HG03064 (cell line): Measurements from ENCODE around the gene FRAS1.
"Not testable (repeated sequence)": the region's sequence is repeated elsewhere in the genome, so short reads cannot be mapped to it uniquely, and the experiment has no call there.

ENCODE experiments used
- ATAC-seq: cut with Tn5 transposase; IDR thresholded peaks from one replicate; pipeline ENCODE4 v1.9.1; 2021; ENCODE audit warnings: low read depth; ENCODE audit not compliant: unreplicated experiment

The FRAS1 gene

DNA sequence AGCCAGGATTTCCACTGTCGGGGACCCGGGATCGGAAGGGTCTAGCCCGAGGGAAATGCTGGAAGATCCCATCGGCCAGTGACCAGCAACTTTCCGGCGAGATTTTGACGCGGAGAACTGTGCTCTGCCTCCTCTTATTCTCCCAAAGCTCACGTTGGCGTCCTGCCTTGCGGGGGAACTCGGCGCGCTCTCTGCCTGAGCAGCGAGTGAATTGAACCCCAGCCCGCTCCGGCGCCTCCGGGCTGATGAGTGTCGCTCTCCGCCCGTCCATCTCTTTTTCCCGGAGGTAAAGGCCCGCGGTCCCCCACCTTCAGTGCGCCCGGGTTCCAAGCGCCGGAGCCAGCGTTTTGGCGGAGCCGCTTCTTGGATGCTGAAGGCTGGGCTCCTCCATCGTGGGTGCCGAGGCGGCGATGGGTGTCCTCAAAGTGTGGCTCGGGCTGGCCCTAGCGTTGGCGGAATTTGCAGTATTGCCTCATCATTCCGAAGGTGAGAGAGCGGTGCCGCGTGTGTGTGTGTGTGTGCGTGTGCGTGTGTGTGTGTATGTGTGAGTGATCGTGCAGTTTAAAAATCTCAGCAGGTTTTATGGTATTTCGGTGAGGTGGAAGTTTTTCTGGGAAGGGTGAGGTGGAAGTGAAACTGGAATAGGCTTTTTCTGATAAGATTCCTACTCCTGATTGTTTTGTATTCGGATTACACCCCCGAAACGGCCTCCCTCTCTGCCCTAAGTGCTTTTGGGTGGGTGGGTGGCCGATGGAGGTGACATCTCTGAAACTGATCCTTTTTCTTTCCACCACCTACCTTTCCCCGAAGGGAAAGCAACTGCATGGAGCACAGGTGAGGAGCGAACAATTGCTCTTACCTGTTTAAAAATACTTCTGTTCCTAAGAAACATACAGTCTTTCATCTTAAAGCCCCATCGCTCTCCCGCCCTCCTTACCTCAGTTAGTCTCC, 752 bp downstream of the FRAS1 start:
- ATAC-seq = no peak

- no peak for ATAC-seq
Observed at GRCh38 chr4:78058591-78059523, 1.7 kb downstream of the FRAS1 start.

- ATAC-seq = no peak
Observed at GRCh38 chr4:78059524-78059889, 2.4 kb downstream of the FRAS1 start.

DNA sequence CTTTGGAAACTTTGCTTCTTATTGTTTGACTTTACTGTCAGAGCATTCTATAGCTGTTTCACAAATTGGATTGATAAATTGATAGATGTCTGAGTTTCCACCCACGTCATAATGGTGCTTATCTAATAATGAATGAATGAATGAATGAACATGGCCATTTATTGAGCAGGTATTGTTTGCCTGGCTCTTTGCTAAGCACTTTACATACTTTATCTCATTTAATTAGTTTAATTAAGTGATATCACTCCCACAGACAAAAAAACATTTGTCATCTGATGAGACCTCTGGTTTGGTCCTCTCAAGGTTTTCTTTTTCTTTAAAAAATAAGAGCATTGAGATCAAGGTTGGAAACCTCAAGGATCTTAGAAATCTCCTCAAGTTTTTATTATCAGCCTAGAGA, 2.8 kb downstream of the FRAS1 start:
- ATAC-seq = no peak

DNA sequence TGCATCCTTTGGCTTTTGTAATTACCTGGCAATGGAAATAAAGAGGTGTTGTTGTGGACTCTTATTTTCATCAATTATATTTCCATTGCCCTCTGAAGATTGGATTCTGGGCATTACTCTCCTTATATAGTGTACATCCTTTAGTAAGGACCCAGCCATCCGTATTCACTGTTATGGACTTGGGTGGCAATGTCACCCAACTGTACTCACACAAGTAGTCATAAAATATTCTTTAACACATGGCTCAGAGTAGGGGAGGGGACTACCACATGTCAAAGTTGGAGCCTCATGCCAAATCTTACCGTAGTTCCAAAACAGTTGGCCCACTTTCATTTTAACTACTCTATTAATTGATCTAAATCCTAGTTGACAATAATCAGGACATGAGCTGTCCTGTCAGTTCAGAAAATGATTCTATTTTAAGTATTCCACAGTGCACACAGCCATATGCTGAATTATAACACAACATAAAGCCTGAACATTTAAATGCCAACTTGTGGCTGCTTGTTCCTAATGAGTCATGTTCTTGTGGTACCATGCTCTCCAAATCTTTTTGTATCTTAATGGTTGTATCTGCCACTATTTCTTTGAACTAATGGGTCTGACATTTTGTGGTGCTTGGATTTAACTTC, 4.9 kb downstream of the FRAS1 start:
- no peak for ATAC-seq

DNA sequence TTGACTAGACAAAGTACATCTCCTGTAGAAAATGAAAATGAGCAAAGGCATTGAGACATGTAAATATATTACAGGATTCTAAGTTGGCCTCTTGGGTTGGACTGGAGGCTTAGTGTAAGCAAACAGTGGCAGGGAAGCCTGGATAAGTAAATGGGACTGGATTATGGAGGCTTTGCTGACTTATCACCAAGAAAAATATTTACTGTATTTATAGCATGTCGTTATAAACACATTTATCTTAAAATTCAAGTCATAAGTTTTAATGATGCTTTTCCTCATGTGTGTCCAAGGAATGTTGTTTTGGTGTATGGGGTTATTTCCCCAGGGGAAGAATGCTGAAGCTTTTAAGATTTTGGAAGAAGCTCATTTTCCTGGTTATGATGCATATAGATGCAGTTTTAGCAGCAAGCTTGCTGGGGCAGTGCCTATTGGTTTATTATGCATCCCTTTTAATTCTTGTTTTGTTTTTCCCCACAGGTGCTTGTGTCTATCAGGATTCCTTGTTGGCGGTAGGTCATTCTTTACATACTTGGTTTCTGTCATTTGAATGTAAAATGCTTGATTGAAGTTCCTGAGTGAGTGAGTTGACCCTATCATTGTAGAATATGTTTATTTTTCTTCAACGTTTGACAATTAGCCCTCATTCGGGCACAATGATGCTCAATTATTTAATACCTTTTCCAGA, 8.5 kb downstream of the FRAS1 start:
- no peak for ATAC-seq

- no peak for ATAC-seq
Observed at GRCh38 chr4:78068481-78068880, 11.4 kb downstream of the FRAS1 start.

DNA sequence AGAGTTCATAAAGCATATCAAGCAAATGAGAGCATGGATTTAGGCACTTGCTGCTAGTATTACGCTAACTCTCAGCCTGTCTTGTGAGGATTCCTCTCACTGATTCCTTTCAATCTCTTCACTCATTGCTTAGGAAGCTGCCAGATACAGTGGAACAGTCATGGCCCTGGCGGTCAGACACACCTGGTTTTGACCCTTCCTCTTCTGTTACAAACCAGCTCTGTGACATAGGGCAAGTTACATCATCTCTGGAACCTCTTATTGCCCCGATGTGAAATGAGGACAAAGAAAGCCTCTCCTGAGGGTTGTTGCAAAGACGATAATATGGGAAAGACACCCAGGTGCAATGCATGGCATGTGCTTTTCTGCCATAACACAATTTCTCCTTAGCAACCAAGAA, 12.2 kb downstream of the FRAS1 start:
- no peak for ATAC-seq

GRCh38 chr4:78069859-78070258, 12.7 kb downstream of the FRAS1 start:
- no peak for ATAC-seq

DNA sequence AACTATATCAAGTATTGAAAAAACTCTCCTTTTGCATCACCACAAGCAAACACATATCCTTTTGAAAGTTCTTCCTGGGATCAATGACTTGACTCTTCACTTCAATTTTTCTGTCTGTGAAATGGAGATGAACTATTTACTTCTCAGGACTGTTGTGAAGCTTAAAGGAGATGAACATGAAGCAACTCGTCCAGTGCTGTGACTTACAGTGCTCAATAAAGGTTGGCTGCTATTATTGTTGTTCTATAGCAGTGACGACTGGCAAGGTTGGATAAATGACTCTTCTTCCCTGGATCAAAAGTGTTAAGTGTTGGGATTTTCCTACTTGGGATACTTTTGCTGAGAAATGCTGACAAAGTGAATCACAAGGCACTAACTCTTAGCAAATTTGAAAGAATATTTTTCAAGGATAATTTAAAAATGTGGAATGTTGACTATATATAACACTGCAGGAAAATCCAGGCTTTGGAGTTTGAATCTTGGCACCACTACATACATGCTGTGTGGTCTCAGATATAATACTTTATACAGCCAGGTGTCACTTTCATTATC, 13.7 kb downstream of the FRAS1 start:
- ATAC-seq = no peak

DNA sequence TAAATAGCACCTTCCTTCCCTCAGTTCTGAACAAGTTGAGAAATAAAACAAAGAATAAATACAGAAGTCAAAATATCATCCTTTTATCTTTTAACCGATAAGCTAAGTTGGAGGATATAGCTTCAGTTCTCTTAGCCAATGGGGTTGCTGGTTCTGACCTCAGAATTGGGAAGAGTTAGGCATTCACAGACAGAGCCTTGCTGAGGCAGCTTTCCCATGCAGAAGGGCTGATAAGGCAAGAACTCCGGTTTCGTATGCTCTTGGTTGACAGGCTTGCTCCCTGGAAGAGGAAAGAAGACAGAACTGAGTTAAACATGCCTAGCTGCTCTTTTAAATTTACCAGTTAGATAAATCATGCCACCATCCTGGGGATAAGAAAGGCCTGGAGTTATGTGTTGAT, 17.6 kb downstream of the FRAS1 start:
- no peak for ATAC-seq

DNA sequence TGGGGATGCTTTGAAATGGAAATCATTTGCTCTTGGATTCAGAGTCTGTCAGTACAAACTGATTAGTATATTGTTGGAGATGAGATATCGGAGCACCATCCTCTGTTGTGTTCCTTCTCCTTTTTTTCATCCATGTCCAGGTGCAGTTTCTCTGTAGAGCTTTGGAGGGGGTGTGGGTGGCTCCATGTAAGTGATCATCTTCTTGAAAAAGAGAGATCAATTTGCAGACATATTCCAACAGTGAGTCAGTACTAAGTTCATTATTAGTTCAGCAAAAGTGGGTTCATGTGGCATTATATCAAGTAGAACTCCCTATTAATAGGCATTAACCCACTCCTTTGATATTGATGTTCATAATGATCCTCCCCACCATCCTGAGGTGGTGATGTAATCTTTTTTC, 18.9 kb downstream of the FRAS1 start:
- ATAC-seq = no peak

GRCh38 chr4:78078101-78078500, 21.0 kb downstream of the FRAS1 start:
- ATAC-seq = no peak

DNA sequence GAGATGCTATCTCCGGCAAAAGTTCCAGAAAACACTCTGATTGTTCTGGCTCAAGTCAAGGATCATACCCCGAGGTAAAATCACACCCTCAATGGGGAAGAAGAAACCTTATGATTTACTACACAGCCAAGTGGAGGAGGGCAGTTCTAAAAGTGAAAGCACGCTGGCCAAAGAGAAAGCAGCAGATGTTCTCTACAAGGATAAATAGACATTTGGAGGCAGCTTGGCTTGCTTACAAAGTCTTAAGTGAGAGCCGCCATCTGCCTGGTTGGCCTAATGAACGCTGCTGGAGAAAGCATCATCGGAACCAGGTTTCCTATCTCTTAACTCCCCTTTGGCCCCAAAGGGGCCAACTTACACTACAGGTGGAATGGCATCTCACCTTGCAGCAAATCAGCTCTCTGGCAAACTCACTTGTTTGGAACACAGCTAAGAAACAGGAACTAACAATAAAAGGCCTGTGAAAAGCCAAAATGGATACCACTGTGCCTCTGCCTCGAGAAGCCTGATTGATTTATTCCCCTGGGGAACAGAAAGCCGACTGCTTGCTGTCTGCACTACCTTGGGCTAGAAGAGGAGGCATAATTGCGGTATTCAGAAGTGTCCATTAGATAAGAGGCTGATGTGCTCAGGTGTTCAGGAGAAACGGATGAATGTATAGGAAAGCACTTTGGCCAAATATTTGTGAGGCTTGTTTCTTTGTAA, 22.8 kb downstream of the FRAS1 start:
- no peak for ATAC-seq

DNA sequence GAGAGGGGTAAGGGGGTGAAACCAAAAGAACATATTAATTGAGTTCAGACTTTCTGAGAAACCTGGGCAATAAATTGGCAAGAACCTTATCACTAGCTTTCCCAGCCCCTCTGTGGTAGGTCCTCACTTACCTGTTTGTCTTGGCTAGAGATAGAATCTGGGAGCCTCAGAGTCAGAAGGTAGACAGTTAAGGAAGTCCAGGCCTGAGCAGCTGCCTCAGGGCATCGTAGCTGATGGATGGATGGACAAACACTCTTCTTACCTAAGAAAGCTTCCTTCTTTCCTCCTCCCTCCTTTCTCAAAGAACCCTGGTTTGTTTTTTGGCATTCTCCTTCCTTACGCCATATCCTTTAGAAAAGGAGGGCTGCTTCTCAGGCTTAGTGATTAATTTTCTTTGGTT, 24.4 kb downstream of the FRAS1 start:
- no peak for ATAC-seq

GRCh38 chr4:78083035-78083434, 25.9 kb downstream of the FRAS1 start:
- ATAC-seq = no peak

- no peak for ATAC-seq
Observed at GRCh38 chr4:78091534-78091933, 34.4 kb downstream of the FRAS1 start.

DNA sequence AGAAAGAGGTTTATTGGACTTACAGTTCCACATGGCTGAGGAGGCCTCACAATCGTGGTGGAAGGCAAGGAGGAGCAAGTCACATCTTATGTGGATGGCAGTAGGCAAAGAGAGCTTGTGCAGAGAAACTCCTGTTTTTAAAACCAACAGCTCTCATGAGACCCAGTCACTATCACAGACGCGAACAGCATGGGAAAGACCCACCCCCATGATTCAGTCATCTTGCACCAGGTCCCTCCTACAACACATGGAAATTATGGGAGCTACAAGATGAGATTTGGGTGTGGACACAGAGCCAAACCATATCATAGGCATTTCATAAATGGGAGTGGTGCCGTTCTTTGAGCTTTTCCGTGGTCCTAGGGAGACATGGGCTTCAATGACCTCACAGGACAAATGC, 35.2 kb downstream of the FRAS1 start:
- not testable (repeated sequence) for ATAC-seq

DNA sequence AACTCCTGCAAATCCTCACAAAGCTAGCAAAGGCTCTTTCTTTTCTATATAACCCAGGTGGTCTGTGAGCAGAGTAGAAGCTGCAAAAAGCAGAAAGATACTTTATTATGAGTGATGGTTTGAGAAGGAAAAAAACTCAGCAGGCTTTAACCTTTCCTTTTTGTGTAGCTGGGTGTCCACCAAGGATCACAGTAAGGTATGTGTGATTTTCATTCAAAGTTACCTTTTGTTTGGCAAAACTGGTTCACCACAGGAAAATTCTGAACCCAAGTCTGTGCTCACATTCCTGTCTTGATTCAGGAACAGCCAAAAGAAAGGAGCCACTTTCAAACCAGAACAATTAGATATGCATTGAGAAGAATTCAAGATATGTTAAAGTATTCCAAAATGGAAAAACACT, 35.7 kb downstream of the FRAS1 start:
- no peak for ATAC-seq

DNA sequence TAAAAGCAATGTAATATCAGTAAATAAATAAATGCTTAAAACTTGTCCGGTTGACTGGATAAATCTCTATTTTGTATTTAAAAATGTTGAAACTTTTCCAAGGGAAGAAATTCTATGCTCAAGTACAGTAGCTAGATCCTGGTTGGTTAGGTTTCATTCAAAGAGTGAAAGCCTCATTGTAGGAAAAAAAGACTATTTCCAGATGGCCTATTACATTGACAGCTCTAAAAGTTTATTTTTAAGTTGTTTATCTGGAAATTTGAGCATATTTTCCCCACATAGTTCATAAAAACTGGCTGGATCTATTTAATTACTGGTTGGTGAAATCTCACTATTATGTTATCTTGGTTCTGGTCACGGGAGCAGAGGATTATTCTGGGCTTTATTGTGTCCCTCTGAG, 38.0 kb downstream of the FRAS1 start:
- no peak for ATAC-seq
